C4-2B (cell line): ENCODE measurements around the gene TADA2A.

Experiments
- H3K27ac ChIP-seq: fragments of 450-650 bp; 2 replicates; pipeline ENCODE4 v1.5.1; 2017
- ZFX ChIP-seq: fragments of 450-650 bp; IDR thresholded peaks from 2 replicates; pipeline ENCODE4 v1.6.1; 2017
- TF ChIP-seq, protein P1 (sequence below): fragments of 450-650 bp; conservative IDR thresholded peaks from 2 replicates; pipeline ENCODE4 v1.5.1; 2017; ENCODE audit warnings: mild to moderate bottlenecking

The TADA2A gene

DNA sequence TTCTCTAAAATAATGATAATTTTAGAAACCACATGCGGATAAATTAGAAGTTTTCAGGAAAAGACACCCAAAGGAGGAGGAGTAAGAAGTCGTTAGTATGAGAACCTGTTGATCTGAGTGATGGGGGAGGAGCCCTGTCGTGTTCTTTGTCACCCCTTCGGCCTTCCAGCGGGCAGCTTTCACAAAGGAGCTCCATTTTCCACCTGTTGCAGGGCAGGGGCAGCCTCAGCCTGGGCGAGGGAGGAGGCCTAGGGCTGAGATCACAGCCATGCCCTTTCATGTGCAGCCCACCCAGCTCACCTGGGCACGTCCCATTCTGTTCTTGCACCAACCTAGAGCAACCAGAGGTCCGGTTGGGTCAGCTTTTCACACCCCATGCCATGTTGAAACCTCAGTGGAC lies 88.3 kb downstream of the TADA2A start:
- H3K27ac ChIP-seq, result no peak overlapping the region
- no peak for TF ChIP-seq ZFX
- TF ChIP-seq, protein P1, sequence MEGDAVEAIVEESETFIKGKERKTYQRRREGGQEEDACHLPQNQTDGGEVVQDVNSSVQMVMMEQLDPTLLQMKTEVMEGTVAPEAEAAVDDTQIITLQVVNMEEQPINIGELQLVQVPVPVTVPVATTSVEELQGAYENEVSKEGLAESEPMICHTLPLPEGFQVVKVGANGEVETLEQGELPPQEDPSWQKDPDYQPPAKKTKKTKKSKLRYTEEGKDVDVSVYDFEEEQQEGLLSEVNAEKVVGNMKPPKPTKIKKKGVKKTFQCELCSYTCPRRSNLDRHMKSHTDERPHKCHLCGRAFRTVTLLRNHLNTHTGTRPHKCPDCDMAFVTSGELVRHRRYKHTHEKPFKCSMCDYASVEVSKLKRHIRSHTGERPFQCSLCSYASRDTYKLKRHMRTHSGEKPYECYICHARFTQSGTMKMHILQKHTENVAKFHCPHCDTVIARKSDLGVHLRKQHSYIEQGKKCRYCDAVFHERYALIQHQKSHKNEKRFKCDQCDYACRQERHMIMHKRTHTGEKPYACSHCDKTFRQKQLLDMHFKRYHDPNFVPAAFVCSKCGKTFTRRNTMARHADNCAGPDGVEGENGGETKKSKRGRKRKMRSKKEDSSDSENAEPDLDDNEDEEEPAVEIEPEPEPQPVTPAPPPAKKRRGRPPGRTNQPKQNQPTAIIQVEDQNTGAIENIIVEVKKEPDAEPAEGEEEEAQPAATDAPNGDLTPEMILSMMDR, result no peak

DNA sequence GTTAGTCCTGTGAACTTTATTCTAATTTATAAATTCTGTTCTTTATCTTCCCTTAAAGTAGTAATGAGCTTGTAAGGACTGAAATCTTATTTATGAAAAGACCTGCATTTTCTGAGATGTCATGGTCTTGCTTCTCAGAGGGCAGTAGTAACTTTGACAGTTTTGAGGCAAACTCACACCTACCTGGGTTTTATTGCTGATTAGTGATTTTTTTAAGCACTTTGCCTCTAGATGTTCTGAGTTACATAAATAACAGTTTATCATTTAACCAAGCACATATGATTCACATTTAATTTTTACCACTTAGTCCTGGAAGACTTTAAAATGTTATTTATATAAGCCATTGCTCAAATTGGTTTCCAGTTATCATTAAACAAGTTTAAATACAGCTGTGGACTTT lies 93.7 kb downstream of the TADA2A start:
- no peak overlapping the region for H3K27ac ChIP-seq
- TF ChIP-seq, protein P1, result no peak
- TF ChIP-seq ZFX, result no peak

GRCh38 chr17:37502009-37502936 lies 95.6 kb downstream of the TADA2A start:
- H3K27ac ChIP-seq, result peak overlapping the region; percentile 62
- TF ChIP-seq ZFX, result no peak
- TF ChIP-seq, protein P1, result no peak

GRCh38 chr17:37503148-37503547 lies 96.5 kb downstream of the TADA2A start:
- H3K27ac ChIP-seq, result peak overlapping the region; percentile 62; the same call in 1 of the 2 replicates
- TF ChIP-seq, protein P1, result no peak
- no peak for TF ChIP-seq ZFX

- no peak for TF ChIP-seq ZFX
- TF ChIP-seq, protein P1, result no peak
- no peak overlapping the region for H3K27ac ChIP-seq
Measured at GRCh38 chr17:37505333-37505732, 98.6 kb downstream of the TADA2A start.

DNA sequence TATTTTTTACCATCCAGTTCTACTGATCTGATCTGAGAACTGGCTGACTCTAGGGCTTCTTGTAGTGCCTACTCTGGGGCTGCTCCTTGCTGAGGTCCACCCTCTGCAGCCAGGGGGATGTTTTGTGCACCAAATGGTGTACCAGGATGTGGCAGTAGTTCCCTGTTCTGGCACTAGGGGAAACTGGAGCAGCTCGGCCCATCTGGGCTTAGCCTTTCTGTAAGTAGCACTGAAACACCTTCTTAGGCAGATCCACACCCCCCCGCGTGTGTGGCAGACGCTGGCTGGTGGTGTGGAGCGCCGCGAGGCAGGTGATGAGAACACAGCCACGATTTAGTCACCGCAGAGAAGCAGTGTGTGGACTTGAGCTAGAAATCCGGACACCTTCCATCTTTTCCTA lies 100.0 kb downstream of the TADA2A start:
- TF ChIP-seq, protein P1, result no peak; the same call in 1 of the 2 replicates
- no peak for TF ChIP-seq ZFX
- H3K27ac ChIP-seq, result no peak overlapping the region

- H3K27ac ChIP-seq, result no peak overlapping the region
- TF ChIP-seq, protein P1, result no peak
- no peak for TF ChIP-seq ZFX
Measured at GRCh38 chr17:37507111-37507510, 100.4 kb downstream of the TADA2A start.
